T follicular helper cell (primary cell): ENCODE results near the gene RACK1.

ENCODE experiments used
- DNase-seq: peaks from one replicate; pipeline ENCODE4 v3.0.0-alpha.2; 2020; ENCODE audit warnings: low read depth

RACK1 gene

DNA sequence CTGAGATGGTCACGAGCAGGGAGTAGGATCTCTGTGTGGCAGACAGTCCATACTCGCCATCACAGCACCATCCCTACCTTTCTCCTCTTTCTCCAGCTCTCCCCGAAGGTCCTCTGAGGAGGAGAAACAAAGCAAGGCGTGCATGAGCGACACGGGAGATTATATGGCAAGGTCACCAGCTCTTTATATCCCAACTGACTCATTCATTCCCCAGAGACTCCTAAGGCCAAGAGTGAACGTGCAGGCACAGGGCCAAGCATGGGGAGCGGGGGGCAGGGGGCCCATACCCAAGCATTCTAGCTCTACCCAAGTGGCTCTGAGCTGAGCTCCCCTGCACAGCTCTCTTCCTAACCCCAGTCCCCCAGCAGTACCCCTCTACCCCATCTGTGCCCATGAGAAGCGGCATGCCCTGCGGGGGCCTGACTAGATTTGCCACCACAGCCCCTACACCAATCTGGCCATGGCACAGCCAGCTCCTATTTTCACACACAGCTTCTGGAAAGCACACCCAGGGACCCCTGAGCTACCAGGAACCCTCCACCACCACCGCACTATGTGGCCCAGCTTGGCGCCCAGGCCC is 45.5 kb downstream of the RACK1 start:
- DNase-seq, result no peak

- DNase-seq, result no peak
Measured at GRCh38 chr5:181197326-181197951, 46.3 kb downstream of the RACK1 start.

- DNase-seq, result no peak
Measured at GRCh38 chr5:181195249-181195761, 48.4 kb downstream of the RACK1 start.

DNA sequence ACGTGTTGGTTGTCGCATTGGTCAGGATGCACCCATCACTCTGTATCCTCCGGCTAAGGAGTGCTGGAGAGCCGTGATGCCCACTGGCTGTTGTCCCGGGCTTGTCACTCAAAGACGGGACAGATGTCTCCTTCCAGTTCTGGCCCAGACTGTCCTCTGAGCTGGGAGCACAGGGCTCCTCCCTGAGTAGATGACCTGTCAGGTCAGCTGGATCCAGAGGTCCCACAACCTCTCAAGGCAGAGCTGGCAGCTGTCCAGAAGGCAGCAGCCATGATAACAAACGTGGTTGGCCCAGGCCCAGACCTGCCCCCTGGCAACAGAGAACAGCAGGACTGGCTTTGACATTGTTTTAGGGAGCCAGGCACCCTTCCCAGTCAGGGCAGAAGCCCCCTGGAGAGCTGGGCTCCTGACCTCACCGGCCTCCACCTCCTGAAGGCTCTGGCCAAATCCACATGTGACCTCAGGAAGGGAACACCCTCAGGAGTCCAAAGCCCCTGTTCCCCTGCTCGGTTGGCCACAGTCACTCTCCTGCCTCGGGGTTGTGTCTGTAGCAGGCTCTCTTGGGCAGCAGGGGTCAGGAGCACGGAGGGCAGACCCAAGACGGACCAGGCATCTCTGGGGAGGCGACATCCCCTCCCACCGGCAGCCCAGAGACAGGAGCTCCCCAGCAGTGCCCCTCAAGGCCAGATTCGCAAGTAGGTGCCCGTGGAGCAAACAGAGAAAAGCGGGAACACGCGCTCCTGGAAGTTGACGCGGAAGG is 49.0 kb downstream of the RACK1 start:
- no peak for DNase-seq

- no peak for DNase-seq
Measured at GRCh38 chr5:181193656-181194055, 50.0 kb downstream of the RACK1 start.

- no peak for DNase-seq
Measured at GRCh38 chr5:181192337-181193046, 51.2 kb downstream of the RACK1 start.

DNA sequence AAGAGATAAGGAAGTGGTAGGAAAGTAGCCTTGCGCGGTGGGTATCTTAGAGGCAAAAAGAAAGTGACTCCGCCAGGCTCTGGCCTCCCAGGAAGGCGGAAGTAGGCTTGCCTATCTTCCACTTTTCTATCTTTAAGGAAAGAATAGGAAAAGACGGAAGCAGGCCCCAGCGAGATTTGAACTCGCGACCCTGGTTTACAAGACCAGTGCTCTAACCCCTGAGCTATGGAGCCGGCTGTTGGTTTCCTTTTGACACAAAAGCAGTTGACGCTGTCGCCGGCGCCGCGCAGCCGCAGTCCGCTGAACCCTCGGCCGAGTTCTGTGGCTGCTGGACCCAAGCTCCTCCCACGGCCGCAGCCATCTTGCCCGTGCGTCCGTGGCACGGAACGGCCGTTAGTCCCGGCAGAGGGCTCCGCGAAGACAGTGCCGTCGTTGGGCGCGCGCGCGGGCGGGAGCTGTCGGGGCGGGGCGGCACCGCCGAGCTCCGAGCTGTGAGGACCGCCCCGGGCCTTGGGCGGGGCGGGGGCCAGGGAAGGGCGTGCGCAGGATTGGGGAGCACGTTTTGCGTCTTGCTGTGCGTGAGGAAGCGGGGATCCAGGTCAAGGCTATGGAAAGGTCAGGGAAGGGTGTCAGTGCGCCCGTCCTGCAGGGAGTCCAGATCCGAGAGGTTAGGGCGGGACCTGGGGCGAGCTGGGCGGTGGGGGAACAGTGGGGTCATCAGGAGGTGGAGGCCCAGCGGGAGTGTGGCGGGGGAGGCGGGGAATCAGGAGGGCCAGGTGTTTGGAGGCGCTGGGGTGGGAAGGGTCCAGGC is 52.0 kb downstream of the RACK1 start:
- DNase-seq, result peak; percentile 88

GRCh38 chr5:181190711-181191525 is 52.8 kb downstream of the RACK1 start:
- DNase-seq, result no peak

GRCh38 chr5:181189962-181190710 is 53.6 kb downstream of the RACK1 start:
- DNase-seq, result no peak

DNA sequence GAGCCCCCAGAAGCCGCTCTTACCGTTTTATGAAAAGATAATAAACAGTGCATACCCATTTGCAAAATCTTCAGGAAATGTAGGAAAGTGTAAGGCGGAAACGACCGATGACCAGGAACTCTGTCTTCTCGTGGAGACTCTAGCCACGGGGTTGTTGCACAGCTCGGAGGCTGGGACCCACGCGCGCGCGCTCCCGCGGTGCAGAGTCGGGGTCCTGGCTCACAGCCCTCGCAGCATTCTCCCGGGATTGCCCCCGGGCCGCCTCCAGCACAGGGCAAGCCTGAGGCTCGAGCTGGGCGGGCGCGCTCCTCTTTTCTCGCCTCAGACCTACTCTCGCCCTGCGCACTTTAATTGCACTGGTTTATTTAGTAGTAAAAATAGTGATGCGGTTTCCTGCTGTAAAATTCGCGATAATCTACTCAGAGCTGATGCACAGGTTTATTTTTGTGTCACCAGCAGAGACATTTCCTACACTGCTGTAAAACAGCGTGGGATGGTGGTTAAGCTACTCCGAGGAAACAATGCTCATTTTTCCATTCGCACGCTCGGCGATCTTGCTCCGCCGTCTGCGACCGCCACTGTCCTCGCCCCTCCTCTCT is 54.2 kb downstream of the RACK1 start:
- DNase-seq, result peak; percentile 38

- peak; percentile 63 for DNase-seq
Measured at GRCh38 chr5:181188700-181189362, 54.9 kb downstream of the RACK1 start.

- no peak for DNase-seq
Measured at GRCh38 chr5:181187500-181188213, 56.0 kb downstream of the RACK1 start.

- no peak for DNase-seq
Measured at GRCh38 chr5:181186986-181187499, 56.7 kb downstream of the RACK1 start.
